Colonic mucosa (tissue), 4 donors: ENCODE data around the gene HSDL2. TPM values are rescaled to one million over a fixed set of nuclear protein-coding genes. Genes with fewer than 3 reads are reported as not detected.

Experiments used
- DNase-seq: peaks from one replicate; pipeline ENCODE4 v3.0.0-alpha.2; 2020
- H3K27ac ChIP-seq: fragments of 200-600 bp; one replicate; pipeline ENCODE4 v1.8.0; 2021
- H3K27me3 ChIP-seq: fragments of 200-600 bp; one replicate; pipeline ENCODE4 v1.8.0; 2021
- H3K36me3 ChIP-seq: fragments of 200-600 bp; one replicate; pipeline ENCODE4 v1.8.0; 2021
- H3K4me1 ChIP-seq: fragments of 200-600 bp; one replicate; pipeline ENCODE4 v1.8.0; 2021; ENCODE audit warnings: mild to moderate bottlenecking
- H3K4me3 ChIP-seq: fragments of 200-600 bp; one replicate; pipeline ENCODE4 v1.8.0; 2021
- H3K9ac ChIP-seq, 2 donors: one replicate each; pipeline ENCODE4 v1.7.0; 2013; ENCODE audit warnings: control low read depth in 2 of 2, low read depth in 2 of 2, low read length in 2 of 2
- H3K9me3 ChIP-seq: fragments of 200-600 bp; one replicate; pipeline ENCODE4 v1.8.0; 2021
- intact Hi-C: fragments of 100-400 bp; cut with DNase I; formaldehyde crosslinking; loops from one replicate; pipeline ENCODE4 v1.14.1; 2022
- total RNA-seq, 2 donors: library from RNA; stranded (reverse); fragmentation: NEBNext Ultra II Directional in 1 of 2; extraction: Animal tissue kit (Norgen Biotek cat#: 25700) in 1 of 2; gene quantifications; one replicate each; pipeline ENCODE4 v1.2.1, GENCODE V29; 2021
- TF ChIP-seq, protein P1 (sequence below): fragments of 200-600 bp; IDR thresholded peaks from one replicate; pipeline ENCODE4 v1.8.0; 2022; ENCODE audit warnings: antibody characterized with exemption, mild to moderate bottlenecking
- donor health status: healthy.
- donor health status: DM: no; HTN: no; CAD: no.
- donor health status: DM: no; HTN: no; CAD: no.

HSDL2 gene
- total RNA-seq, 2 donors from 2014 or later = 45.4 to 48.9 TPM

DNA sequence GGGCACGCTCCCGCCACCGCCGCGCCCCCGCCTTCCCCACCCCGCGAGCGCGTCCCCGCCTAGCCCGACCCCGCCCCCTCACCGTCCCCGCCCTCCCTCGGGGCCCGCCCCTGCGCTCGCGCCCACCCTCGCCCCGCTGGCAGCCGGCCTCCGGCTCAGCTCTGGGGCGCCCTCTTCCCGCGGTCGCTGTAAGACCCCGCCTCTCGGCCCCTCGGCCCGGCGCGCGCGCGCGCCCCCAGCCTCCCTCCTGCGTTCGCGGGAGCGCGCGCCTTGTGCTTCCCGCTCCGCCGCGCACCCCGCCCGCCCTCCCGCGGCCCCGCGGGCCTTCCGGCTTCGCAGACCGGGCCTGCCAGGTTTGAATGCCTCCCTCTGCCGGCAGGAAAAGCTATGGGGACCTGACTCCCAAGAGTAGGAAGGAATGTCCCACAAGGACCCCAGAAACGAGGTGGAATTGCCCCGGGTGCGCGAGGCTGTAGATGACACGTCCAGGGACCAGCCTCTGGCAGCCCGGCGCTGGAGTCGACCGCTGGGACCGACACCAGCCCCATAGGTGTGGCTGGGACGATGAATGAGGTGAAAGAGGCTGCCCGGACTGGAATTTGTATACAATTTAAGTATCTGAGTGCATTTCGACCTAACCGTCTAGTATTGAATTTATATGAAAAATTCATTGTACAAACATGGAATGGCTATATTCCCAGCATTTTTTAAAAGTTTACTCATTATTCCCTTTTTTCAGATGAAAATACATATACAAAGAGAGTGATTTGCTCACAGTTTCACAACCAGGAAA lies 46.1 kb upstream of the HSDL2 start:
- H3K9ac ChIP-seq = peak overlapping the region; percentile 86 to 100
- H3K4me1 ChIP-seq = no peaks in the 10 kb centered on the region
- intact Hi-C loops = loop anchor here (10.0 kb wide), 1 partner anchor 159 kb away; the partner anchor contains the start of gene SUSD1
- no peaks in the 10 kb centered on the region for H3K9me3 ChIP-seq
- TF ChIP-seq, protein P1, sequence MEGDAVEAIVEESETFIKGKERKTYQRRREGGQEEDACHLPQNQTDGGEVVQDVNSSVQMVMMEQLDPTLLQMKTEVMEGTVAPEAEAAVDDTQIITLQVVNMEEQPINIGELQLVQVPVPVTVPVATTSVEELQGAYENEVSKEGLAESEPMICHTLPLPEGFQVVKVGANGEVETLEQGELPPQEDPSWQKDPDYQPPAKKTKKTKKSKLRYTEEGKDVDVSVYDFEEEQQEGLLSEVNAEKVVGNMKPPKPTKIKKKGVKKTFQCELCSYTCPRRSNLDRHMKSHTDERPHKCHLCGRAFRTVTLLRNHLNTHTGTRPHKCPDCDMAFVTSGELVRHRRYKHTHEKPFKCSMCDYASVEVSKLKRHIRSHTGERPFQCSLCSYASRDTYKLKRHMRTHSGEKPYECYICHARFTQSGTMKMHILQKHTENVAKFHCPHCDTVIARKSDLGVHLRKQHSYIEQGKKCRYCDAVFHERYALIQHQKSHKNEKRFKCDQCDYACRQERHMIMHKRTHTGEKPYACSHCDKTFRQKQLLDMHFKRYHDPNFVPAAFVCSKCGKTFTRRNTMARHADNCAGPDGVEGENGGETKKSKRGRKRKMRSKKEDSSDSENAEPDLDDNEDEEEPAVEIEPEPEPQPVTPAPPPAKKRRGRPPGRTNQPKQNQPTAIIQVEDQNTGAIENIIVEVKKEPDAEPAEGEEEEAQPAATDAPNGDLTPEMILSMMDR = peak; percentile 22
- DNase-seq = peak; percentile 95
- peak overlapping the region; percentile 100 for H3K27ac ChIP-seq
- H3K4me3 ChIP-seq = peak overlapping the region; percentile 95
- H3K27me3 ChIP-seq = no peaks in the 10 kb centered on the region
- no peaks in the 10 kb centered on the region for H3K36me3 ChIP-seq

DNA sequence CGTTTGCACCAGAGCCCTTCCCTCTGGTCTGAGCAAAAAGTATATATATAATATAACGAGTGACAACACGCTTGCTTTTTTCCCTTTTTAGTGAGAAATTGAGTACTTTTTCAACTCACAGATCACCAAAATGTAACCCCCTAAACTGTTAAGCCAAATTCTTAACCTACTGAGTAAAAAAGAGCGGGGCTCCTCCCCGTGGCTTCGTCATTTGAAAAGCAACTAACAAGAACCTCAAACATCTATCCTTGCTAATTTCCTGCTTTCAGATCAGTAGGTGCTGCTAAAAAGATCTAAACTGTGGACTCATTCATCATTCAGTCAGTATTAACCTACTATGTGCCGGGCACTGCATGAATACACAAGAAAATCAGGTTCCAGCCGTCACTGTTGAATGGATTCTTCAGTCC lies 45.5 kb upstream of the HSDL2 start:
- peak overlapping the region; percentile 96 for H3K27ac ChIP-seq
- TF ChIP-seq, protein P1 = no peak
- H3K9me3 ChIP-seq = no peaks in the 10 kb centered on the region
- H3K27me3 ChIP-seq = no peaks in the 10 kb centered on the region
- DNase-seq = peak; percentile 57
- no peaks in the 10 kb centered on the region for H3K36me3 ChIP-seq
- intact Hi-C loops = loop anchor here (10.0 kb wide), 1 partner anchor 160 kb away; the partner anchor contains the start of gene SUSD1
- H3K9ac ChIP-seq = peak overlapping the region; percentile 82 to 84
- H3K4me1 ChIP-seq = no peaks in the 10 kb centered on the region
- peak overlapping the region; percentile 47 for H3K4me3 ChIP-seq

DNA sequence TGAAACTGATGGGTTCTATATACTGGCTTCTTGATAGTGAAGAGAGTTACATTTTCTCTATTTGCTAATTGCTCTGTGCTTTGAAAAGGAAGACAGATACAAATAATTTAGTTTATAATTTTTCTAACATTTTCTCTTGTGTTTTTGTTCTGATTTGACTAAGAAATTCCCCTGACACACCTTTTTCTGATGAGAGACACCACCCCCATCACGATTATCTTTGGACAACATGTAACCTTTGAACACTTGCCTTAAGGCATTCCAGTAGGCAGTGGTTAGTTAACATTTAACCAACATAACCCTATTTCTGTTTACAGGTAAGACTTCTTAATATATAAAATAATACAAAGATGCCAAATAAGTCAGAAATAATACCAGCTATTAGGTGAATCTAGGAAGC lies 42.4 kb upstream of the HSDL2 start:
- no peaks in the 10 kb centered on the region for H3K27me3 ChIP-seq
- H3K36me3 ChIP-seq = no peaks in the 10 kb centered on the region
- H3K9me3 ChIP-seq = no peaks in the 10 kb centered on the region
- intact Hi-C loops = loop anchor here (10.0 kb wide), 1 partner anchor 163 kb away; the partner anchor contains the start of gene SUSD1
- peak overlapping the region; percentile 59 for H3K27ac ChIP-seq
- H3K4me1 ChIP-seq = no peaks in the 10 kb centered on the region
- H3K9ac ChIP-seq = no peak overlapping the region
- no peak for DNase-seq
- H3K4me3 ChIP-seq = no peak overlapping the region
- TF ChIP-seq, protein P1 = no peak

DNA sequence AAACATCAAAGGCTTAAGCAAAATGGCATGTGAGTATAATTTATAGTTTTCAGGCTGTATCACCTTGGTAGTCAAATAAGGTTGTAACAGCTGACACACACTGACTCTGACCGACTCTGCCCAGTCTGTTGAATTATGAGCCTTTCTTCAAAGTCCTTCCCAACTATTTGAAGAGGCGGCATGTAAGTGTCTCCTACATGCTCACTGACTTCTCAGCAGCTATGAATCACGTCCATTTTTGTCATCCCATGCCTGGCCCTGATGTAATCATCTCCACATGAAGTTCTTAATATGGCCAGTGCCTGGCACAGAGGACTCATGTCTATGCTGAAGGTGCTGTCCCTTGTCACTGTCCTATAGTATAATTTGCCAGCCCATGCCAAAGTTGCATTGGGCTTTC lies 41.3 kb upstream of the HSDL2 start:
- TF ChIP-seq, protein P1 = no peak
- H3K36me3 ChIP-seq = no peaks in the 10 kb centered on the region
- peak overlapping the region; percentile 15 for H3K27ac ChIP-seq
- H3K4me3 ChIP-seq = no peak overlapping the region
- H3K9ac ChIP-seq = peak overlapping the region in 1 of 2 donors; percentile 21
- DNase-seq = no peak
- H3K4me1 ChIP-seq = no peaks in the 10 kb centered on the region
- intact Hi-C loops = loop anchor here (10.0 kb wide), 1 partner anchor 164 kb away; the partner anchor contains the start of gene SUSD1
- H3K9me3 ChIP-seq = no peaks in the 10 kb centered on the region
- no peaks in the 10 kb centered on the region for H3K27me3 ChIP-seq

DNA sequence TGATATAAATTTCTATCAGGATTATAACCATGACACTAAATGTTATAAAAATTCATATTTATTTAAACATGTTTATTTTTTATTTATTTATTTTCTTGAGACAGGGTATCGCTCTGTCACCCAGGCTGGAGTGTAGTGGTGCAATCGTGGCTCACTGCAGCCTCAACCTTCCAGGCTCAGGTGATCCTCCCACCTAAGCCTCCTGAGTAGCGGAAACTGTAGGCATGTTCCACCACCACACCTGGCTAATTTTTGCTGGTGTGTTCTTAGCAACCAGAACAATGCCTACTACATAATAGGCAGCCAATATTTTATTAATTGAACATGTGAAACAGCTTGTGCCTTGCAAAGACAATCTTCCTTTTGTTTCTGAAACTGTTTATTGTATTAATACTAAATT lies 40.0 kb upstream of the HSDL2 start:
- intact Hi-C loops = loop anchor here (10.0 kb wide), 1 partner anchor 165 kb away; the partner anchor contains the start of gene SUSD1
- Histone ChIP-seq H3K9ac (no peak overlapping the region), H3K4me1 (no peaks in the 10 kb centered on the region), H3K27me3 (no peaks in the 10 kb centered on the region), H3K27ac (no peak overlapping the region), H3K36me3 (no peaks in the 10 kb centered on the region), H3K9me3 (no peaks in the 10 kb centered on the region), H3K4me3 (no peak overlapping the region)
- no peak for DNase-seq
- TF ChIP-seq, protein P1 = no peak
